Epithelial cell of proximal tubule (primary cell): ENCODE results near the gene TMEM176A. TPM values are rescaled to one million over a fixed set of nuclear protein-coding genes. Genes with fewer than 3 reads are reported as not detected.
"Not testable (repeated sequence)": the region's sequence is repeated elsewhere in the genome, so short reads cannot be mapped to it uniquely, and the experiment has no call there.

Source experiments
- DNase-seq: peaks from one replicate; pipeline ENCODE4 v3.0.0-alpha.2; 2011; ENCODE audit warnings: low read depth
- H3K4me3 ChIP-seq: 2 replicates; pipeline ENCODE4 v1.5.1; 2011; ENCODE audit warnings: low read depth, mild to moderate bottlenecking, low read length
- total RNA-seq: library from RNA; depleted of rRNA; stranded (reverse); fragments of >200 nt; gene quantifications from 2 replicates; pipeline ENCODE4 v1.2.3, GENCODE V29; 2015
- TF ChIP-seq, protein P1 (sequence below): conservative IDR thresholded peaks from 2 replicates; pipeline ENCODE4 v1.5.1; 2012; ENCODE audit warnings: low read depth, mild to moderate bottlenecking, low read length

Gene TMEM176A
- total RNA-seq, 1 donor from 2014 or later, result 12.4 TPM

DNA sequence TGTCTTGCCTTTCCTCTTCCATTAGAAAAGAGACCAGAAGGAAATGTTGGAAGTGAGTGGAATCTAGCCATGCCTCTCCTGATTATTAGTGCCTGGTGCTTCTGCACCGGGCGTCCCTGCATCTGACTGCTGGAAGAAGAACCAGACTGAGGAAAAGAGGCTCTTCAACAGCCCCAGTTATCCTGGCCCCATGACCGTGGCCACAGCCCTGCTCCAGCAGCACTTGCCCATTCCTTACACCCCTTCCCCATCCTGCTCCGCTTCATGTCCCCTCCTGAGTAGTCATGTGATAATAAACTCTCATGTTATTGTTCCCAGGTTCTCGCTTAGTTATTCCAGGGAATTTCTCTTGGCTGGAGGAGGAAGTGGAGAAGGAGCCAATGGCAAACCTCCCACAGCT, 4.2 kb downstream of the TMEM176A start:
- H3K4me3 ChIP-seq, result no peak overlapping the region
- TF ChIP-seq, protein P1, sequence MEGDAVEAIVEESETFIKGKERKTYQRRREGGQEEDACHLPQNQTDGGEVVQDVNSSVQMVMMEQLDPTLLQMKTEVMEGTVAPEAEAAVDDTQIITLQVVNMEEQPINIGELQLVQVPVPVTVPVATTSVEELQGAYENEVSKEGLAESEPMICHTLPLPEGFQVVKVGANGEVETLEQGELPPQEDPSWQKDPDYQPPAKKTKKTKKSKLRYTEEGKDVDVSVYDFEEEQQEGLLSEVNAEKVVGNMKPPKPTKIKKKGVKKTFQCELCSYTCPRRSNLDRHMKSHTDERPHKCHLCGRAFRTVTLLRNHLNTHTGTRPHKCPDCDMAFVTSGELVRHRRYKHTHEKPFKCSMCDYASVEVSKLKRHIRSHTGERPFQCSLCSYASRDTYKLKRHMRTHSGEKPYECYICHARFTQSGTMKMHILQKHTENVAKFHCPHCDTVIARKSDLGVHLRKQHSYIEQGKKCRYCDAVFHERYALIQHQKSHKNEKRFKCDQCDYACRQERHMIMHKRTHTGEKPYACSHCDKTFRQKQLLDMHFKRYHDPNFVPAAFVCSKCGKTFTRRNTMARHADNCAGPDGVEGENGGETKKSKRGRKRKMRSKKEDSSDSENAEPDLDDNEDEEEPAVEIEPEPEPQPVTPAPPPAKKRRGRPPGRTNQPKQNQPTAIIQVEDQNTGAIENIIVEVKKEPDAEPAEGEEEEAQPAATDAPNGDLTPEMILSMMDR, result no peak
- no peak for DNase-seq

DNA sequence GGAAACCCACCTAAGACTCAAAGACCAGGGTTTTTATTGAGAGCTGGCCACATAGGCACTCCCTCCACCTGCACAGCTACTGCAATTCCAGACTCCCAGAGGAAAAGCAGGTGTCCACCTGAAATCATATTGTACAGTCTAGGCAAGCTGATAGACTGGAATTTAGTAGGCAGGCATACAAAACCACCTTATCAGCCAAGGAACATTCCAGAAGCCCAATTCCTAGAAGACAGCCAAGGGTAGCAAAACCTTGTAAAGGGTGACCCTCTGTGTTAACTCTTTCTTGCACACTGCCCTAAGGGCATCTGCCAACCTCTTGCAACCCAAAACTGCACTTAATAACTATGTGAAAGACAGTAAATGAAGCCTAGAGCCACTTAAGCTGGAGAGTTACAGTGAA, 5.3 kb downstream of the TMEM176A start:
- TF ChIP-seq, protein P1, result no peak
- DNase-seq, result no peak
- H3K4me3 ChIP-seq, result no peak overlapping the region

DNA sequence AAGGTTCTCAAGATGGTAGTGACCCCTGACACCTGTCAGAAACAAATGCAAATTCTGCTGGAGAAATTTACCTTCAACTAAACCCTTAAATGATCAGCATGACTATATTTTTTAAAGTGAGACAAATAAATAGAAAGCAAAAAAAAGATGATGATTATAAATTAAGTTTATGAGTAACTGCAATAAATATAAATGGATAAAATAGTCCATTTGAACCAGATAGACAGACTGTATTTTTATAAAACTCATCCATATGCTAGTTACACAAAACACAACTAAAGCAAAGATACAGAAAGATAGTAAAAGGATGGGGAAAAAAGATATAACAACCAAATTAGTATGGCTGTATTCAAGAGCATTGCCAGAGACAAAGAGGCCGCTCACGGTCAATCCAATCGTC, 5.9 kb downstream of the TMEM176A start:
- DNase-seq, result no peak
- TF ChIP-seq, protein P1, result no peak
- H3K4me3 ChIP-seq, result no peak overlapping the region

DNA sequence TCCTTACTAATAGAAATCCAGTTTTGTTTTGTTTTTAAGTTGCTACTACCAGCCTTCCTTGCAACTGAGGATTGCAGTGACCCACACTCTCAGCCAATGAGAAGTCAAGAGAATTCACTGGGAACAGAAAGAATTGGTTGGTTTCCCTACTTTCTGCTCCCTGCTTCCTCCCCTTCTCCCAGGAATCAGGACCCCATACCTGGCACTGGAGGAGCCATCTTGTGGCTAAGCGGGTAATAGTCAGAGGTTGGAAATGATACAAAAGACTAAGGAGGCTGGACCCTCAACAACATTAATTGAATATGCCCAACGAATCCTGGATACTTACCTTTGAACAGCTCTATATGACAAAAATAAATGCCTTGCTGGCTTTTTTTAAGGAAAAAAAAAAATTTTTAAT, 6.3 kb downstream of the TMEM176A start:
- TF ChIP-seq, protein P1, result peak; percentile 11
- DNase-seq, result no peak
- no peak overlapping the region for H3K4me3 ChIP-seq

DNA sequence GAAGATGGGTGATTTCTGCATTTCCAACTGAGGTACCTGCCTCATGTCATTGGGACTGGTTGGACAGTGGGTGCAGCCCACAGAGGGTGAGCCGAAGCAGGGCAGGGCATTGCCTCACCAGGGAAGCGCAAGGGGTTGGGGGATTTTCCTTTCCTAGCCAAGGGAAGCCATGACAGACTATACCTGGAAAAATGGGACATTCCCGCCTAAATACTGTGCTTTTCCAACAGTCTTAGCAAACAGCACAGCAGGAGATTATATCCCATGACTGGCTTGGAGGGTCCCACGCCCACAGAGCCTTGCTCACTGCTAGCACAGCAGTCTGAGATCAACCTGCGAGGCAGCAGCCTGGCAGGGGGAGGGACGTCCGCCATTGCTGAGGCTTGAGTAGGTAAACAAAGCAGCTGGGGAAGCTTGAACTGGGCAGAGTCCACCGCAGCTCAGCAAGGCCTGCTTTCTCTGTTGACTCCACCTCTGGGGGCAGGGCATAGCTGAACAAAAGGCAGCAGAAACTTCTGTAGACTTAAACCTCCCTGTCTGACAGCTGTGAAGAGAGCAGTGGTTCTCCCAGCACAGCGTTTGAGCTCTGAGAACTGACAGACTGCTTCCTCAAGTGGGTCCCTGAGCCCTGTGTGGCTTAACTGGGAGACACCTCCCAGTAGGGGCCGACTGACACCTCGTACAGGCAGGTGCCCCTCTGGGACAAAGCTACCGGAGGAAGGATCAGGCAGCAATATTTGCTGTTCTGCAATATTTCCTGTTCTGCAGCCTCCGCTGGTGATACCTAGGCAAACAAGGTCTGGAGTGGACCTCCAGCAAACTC, 7.3 kb downstream of the TMEM176A start:
- DNase-seq, H3K4me3 ChIP-seq: not testable (repeated sequence)

DNA sequence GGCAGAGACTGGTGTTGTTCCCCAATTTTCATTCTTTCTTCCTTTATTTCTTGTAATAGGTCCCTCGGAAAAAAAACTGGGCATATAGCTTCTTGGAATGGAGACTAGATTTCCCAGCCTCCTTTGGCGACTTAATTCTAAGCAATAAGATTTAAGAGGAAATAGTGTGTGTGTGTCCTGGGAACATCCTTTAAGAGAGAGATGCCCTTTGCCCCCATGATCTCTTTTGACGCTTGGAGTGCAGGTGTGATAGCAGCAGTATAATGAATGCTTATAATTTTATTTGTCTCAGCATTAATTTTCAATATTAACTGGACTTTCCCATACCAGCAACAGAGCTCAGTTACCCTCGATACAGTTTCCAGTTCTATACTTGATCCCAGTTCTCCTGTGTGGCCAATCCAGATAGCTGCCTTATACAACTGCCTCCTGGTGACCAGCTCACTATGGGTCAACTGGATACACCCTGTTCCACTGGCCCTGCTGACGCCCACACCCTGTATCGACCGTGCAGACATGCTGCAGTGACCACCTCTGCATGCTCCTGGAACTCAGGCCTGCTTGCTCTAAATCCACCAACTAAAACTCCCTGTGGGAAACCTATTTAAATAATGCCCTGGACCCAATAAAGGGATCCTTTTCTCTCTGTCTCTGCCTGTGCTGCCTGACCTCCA, 13.9 kb downstream of the TMEM176A start:
- no peak for DNase-seq
- TF ChIP-seq, protein P1, result no peak
- no peak overlapping the region for H3K4me3 ChIP-seq

DNA sequence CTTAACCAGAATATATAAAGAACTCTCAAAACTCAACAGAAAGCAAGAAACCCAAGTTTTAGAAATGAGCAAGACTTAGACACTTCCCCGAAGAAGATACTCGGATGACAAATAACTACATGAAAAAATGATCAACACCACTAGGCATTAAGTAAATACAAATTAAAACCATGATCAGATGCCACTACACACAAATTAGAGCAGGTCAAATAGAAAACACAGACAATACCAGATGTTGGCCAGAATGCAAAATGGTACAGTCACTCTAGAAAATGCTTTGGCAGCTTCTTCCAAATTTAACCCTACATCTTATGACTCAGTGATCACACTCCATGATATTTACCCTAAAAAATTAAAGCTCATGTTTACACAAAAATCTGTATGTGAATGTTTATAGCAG, 18.4 kb downstream of the TMEM176A start:
- no peak overlapping the region for H3K4me3 ChIP-seq
- TF ChIP-seq, protein P1, result no peak
- no peak for DNase-seq
